GM18511 (cell line): Measurements from ENCODE around the gene GNL2.
"Not testable (repeated sequence)": the region's sequence is repeated elsewhere in the genome, so short reads cannot be mapped to it uniquely, and the experiment has no call there.

Experiments used
- ATAC-seq: cut with Tn5 transposase; IDR thresholded peaks from one replicate; pipeline ENCODE4 v1.9.1; 2021; ENCODE audit warnings: mild to moderate bottlenecking, moderate library complexity; ENCODE audit not compliant: unreplicated experiment

GNL2 gene

GRCh38 chr1:37609002-37609401 lies 13.3 kb upstream of the GNL2 start:
- no peak for ATAC-seq

GRCh38 chr1:37606481-37607263 lies 10.9 kb upstream of the GNL2 start:
- ATAC-seq, result no peak

GRCh38 chr1:37605806-37606474 lies 10.2 kb upstream of the GNL2 start:
- ATAC-seq, result no peak

GRCh38 chr1:37605061-37605650 lies 9.4 kb upstream of the GNL2 start:
- ATAC-seq, result no peak

- no peak for ATAC-seq
Observed at GRCh38 chr1:37602750-37603694, 7.3 kb upstream of the GNL2 start.

GRCh38 chr1:37601441-37601840 lies 5.7 kb upstream of the GNL2 start:
- no peak for ATAC-seq

- ATAC-seq, result no peak
Observed at GRCh38 chr1:37599940-37600339, 4.2 kb upstream of the GNL2 start.

- peak; percentile 8 for ATAC-seq
Observed at GRCh38 chr1:37596182-37596667, 488 bp upstream of the GNL2 start.

- ATAC-seq, result no peak
Observed at GRCh38 chr1:37593726-37594125, 2.0 kb downstream of the GNL2 start.

- ATAC-seq, result no peak
Observed at GRCh38 chr1:37588939-37589338, 6.8 kb downstream of the GNL2 start.

GRCh38 chr1:37584544-37584943 lies 11.2 kb downstream of the GNL2 start:
- not testable (repeated sequence) for ATAC-seq

GRCh38 chr1:37575692-37576091 lies 20.0 kb downstream of the GNL2 start:
- no peak for ATAC-seq

GRCh38 chr1:37574834-37575480 lies 20.8 kb downstream of the GNL2 start:
- ATAC-seq, result no peak

GRCh38 chr1:37570528-37571334 lies 25.0 kb downstream of the GNL2 start:
- no peak for ATAC-seq

- no peak for ATAC-seq
Observed at GRCh38 chr1:37567023-37567422, 28.7 kb downstream of the GNL2 start.

GRCh38 chr1:37564892-37565291 lies 30.8 kb downstream of the GNL2 start:
- ATAC-seq, result no peak

GRCh38 chr1:37562984-37563383 lies 32.8 kb downstream of the GNL2 start:
- ATAC-seq, result no peak

GRCh38 chr1:37561133-37562132 lies 34.3 kb downstream of the GNL2 start:
- no peak for ATAC-seq
